PC-3 (cell line): ENCODE results near the gene ANP32A. TPM values are rescaled to one million over a fixed set of nuclear protein-coding genes. Genes with fewer than 3 reads are reported as not detected.

Experiments used
- ATAC-seq: fragments of 200-7000 bp; cut with Tn5 transposase; 2 replicates; pipeline ENCODE4 v1.9.1; 2020; ENCODE audit warnings: mild to moderate bottlenecking, moderate library complexity
- BruUV-seq: library from RNA; stranded (reverse); fragments of 400-500 nt; replicated peaks from 2 replicates; lab custom pipeline; 2021; lab: Mats Ljungman, UMichigan
- CTCF ChIA-PET: fragments of 300-600 bp; sonication (Branson Sonifier 250); formaldehyde crosslinking; loops from one replicate; lab custom pipeline; 2022; ENCODE audit warnings: antibody characterized with exemption; lab: Charles Lee
- POLR2A ChIA-PET: fragments of 300-600 bp; sonication (Branson Sonifier 250); formaldehyde crosslinking; loops from one replicate; lab custom pipeline; 2022; ENCODE audit warnings: antibody characterized with exemption; ENCODE audit not compliant: unreplicated experiment; lab: Charles Lee
- DNase-seq: peaks from one replicate; pipeline ENCODE4 v3.0.0-alpha.2; 2015
- H2AFZ ChIP-seq: fragments of 300-600 bp; sonication (generic); 2 replicates; pipeline ENCODE4 v1.6.0; 2016; ENCODE audit warnings: antibody characterized with exemption, low read length
- H3F3A ChIP-seq: fragments of 300-600 bp; sonication (generic); one replicate; pipeline ENCODE4 v1.6.0; 2017; ENCODE audit warnings: antibody characterized with exemption, low read length, control low read depth, mild to moderate bottlenecking; ENCODE audit not compliant: unreplicated experiment
- H3K27ac ChIP-seq: fragments of 300-600 bp; sonication (generic); 2 replicates; pipeline ENCODE4 v1.5.1; 2016; ENCODE audit warnings: mild to moderate bottlenecking, low read length
- H3K27me3 ChIP-seq: fragments of 300-600 bp; sonication (generic); 2 replicates; pipeline ENCODE4 v1.6.1; 2016; ENCODE audit warnings: low read length, mixed read lengths
- H3K36me3 ChIP-seq: fragments of 300-600 bp; sonication (generic); 2 replicates; pipeline ENCODE4 v1.6.1; 2016; ENCODE audit warnings: low read depth, mixed run types, low read length, mixed read lengths
- H3K4me1 ChIP-seq: fragments of 300-600 bp; sonication (generic); 2 replicates; pipeline ENCODE4 v1.5.1; 2016; ENCODE audit warnings: low read length; ENCODE audit not compliant: insufficient read depth
- H3K4me2 ChIP-seq: fragments of 300-600 bp; sonication (generic); 2 replicates; pipeline ENCODE4 v1.6.0; 2016; ENCODE audit warnings: low read length
- H3K4me3 ChIP-seq: fragments of 300-600 bp; sonication (generic); 2 replicates; pipeline ENCODE4 v1.5.1; 2016; ENCODE audit warnings: mild to moderate bottlenecking, low read length, mixed read lengths
- H3K79me2 ChIP-seq: fragments of 300-600 bp; sonication (generic); 2 replicates; pipeline ENCODE4 v1.6.1; 2017; ENCODE audit warnings: low read length, mixed read lengths
- H3K9ac ChIP-seq: fragments of 300-600 bp; sonication (generic); 2 replicates; pipeline ENCODE4 v1.6.0; 2016; ENCODE audit warnings: mild to moderate bottlenecking, low read length
- H3K9me2 ChIP-seq: fragments of 300-600 bp; sonication (generic); replicated peaks from 2 replicates; pipeline ENCODE4 v1.6.1; 2016; ENCODE audit warnings: mixed run types, low read length, mixed read lengths
- H3K9me3 ChIP-seq: fragments of 300-600 bp; sonication (generic); 2 replicates; pipeline ENCODE4 v1.6.1; 2016; ENCODE audit warnings: low read length, mixed read lengths
- H4K20me1 ChIP-seq: fragments of 300-600 bp; sonication (generic); 2 replicates; pipeline ENCODE4 v1.6.1; 2016; ENCODE audit warnings: low read length, mixed read lengths
- EZH2 ChIP-seq: fragments of 300-600 bp; sonication (generic); IDR thresholded peaks from one replicate; pipeline ENCODE4 v1.6.1; 2017; ENCODE audit warnings: antibody characterized with exemption, mild to moderate bottlenecking, low read length; ENCODE audit not compliant: unreplicated experiment
- EZH2phosphoT487 ChIP-seq: fragments of 300-600 bp; sonication (generic); IDR thresholded peaks from 2 replicates; pipeline ENCODE4 v1.6.1; 2018; ENCODE audit warnings: mild to moderate bottlenecking, antibody characterized with exemption, low read length, borderline replicate concordance
- intact Hi-C: fragments of 100-400 bp; cut with micrococcal nuclease; formaldehyde crosslinking; loops from 2 replicates; pipeline ENCODE4 v1.9.0; 2023
- total RNA-seq: library from RNA; depleted of rRNA; stranded (reverse); fragments of >200 nt; gene quantifications from 2 replicates; pipeline ENCODE4 v1.2.3, GENCODE V29; 2014
- TF ChIP-seq, protein P1 (sequence below): fragments of 300-600 bp; sonication (generic); conservative IDR thresholded peaks from 2 replicates; pipeline ENCODE4 v1.5.1; 2017; ENCODE audit warnings: antibody characterized with exemption, low read depth, mild to moderate bottlenecking, low read length

The ANP32A gene
- total RNA-seq, 1 experiment from 2014 or later, result 106 TPM

DNA sequence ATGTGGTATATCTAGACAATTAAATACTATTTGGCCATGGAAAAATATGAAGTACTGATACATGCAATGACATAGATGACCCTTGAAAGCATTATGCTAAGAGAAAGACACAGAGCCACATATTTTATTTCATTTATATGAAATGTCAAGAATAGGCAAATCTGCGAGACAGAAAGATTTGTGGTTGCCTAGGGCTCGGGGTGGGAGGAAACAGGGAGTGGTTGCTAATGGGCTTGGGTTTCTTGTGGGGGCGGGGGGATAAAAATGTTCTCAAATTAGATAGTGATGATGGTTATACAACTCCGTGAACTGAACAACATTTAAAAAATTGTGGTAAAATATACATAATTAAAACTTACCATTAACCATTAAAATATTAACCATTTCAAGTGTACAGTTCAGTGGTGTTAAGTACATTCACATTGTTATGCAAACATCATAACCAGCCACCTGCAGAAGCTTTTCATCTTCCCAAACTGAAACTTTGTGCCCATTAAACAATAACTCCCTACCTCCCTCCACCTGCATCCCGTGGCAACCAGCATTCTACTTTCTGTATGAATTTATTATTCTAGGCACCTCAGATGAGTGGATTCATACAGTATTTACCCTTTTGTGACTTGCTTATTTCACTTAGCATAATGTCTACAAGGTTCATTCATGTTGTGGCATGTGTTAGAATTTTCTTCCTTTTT lies 24.3 kb upstream of the ANP32A start:
- H4K20me1 ChIP-seq, result 0 out of 2 replicates have a peak, but pooled peaks cover 6% of the 10 kb centered on the region
- H3K9me3 ChIP-seq, result no peaks in the 10 kb centered on the region
- intact Hi-C loops, result no loop called here
- no peaks in the 10 kb centered on the region for H3K4me1 ChIP-seq
- no peak for DNase-seq
- H2AFZ ChIP-seq, result no peak overlapping the region
- H3F3A ChIP-seq, result no peaks in the 10 kb centered on the region
- CTCF ChIA-PET, result no interaction called here
- H3K27me3 ChIP-seq, result peaks cover 84% of the 10 kb centered on the region
- POLR2A ChIA-PET, result no interaction called here
- no peak for TF ChIP-seq EZH2
- TF ChIP-seq, protein P1, sequence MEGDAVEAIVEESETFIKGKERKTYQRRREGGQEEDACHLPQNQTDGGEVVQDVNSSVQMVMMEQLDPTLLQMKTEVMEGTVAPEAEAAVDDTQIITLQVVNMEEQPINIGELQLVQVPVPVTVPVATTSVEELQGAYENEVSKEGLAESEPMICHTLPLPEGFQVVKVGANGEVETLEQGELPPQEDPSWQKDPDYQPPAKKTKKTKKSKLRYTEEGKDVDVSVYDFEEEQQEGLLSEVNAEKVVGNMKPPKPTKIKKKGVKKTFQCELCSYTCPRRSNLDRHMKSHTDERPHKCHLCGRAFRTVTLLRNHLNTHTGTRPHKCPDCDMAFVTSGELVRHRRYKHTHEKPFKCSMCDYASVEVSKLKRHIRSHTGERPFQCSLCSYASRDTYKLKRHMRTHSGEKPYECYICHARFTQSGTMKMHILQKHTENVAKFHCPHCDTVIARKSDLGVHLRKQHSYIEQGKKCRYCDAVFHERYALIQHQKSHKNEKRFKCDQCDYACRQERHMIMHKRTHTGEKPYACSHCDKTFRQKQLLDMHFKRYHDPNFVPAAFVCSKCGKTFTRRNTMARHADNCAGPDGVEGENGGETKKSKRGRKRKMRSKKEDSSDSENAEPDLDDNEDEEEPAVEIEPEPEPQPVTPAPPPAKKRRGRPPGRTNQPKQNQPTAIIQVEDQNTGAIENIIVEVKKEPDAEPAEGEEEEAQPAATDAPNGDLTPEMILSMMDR, result no peak
- TF ChIP-seq EZH2phosphoT487, result no peak
- H3K4me3 ChIP-seq, result no peak overlapping the region
- ATAC-seq, result no peak
- BruUV-seq, result no TSS peak
- no peaks in the 10 kb centered on the region for H3K9me2 ChIP-seq
- no peak overlapping the region for H3K27ac ChIP-seq
- no peaks in the 10 kb centered on the region for H3K79me2 ChIP-seq
- no peak overlapping the region for H3K9ac ChIP-seq
- no peaks in the 10 kb centered on the region for H3K36me3 ChIP-seq
- H3K4me2 ChIP-seq, result no peak overlapping the region

DNA sequence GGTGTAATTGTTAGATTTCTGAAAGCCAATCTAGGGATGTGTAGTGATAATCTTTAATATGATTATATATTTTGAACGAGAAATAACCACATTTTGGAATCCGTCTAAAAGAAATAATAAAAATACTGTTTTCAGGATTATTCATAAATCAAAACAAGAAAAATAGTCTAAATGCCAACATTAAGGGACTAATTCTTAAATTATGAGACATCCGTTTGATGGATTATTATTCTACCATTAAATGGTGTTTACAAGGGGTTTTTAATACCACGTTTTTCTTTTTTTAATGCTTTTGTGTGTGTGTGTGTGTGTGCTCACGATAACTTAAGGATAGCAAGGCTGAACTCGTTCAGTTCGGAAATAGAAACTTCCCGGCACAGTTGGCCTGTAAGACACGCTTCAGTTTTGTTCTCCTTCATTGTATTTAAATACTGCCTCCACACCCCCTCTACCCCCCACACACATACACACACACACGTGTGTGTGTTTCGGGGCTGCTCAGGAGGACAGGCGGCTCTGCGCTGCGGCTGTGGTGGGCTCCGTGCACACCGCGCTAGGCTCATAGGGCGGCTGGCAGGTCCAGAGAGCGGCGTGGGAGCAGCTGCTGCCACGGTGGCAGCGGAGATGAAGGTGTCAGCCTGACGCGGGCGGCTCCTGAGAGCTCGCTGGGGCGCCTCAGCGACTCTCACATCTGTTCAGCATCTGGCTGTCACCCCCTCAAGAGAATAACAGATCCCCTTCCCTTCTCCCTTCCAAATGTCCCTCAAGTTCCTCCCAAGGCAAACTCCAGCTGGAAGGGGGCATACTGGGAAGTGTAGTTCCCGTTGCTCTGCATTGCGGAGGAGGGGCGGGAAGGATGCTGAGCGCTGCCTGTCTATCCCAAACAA lies 23.0 kb upstream of the ANP32A start:
- H3K9me2 ChIP-seq, result no peaks in the 10 kb centered on the region
- TF ChIP-seq, protein P1, result no peak
- peak; percentile 16; the same call in 1 of the 2 replicates for TF ChIP-seq EZH2phosphoT487
- CTCF ChIA-PET, result no interaction called here
- H3K79me2 ChIP-seq, result no peaks in the 10 kb centered on the region
- no peak overlapping the region for H3K9ac ChIP-seq
- H3K36me3 ChIP-seq, result no peaks in the 10 kb centered on the region
- BruUV-seq, result no TSS peak
- ATAC-seq (no peak), DNase-seq (peak; percentile 4)
- intact Hi-C loops, result no loop called here
- peak overlapping the region; percentile 39; the same call in 1 of the 2 replicates for H3K4me3 ChIP-seq
- no peaks in the 10 kb centered on the region for H3K4me1 ChIP-seq
- H3K27me3 ChIP-seq, result peaks cover 71% of the 10 kb centered on the region
- H3F3A ChIP-seq, result no peaks in the 10 kb centered on the region
- POLR2A ChIA-PET, result no interaction called here
- H4K20me1 ChIP-seq, result 0 out of 2 replicates have a peak, but pooled peaks cover 6% of the 10 kb centered on the region
- peak overlapping the region; percentile 51 for H3K4me2 ChIP-seq
- 0 out of 2 replicates have a peak overlapping the region, but pooled peaks have one; percentile 18 for H2AFZ ChIP-seq
- no peaks in the 10 kb centered on the region for H3K9me3 ChIP-seq
- H3K27ac ChIP-seq, result no peak overlapping the region
